Tibial nerve (tissue), 4 donors: ENCODE results near the gene FAM131C.

Experiments
- EP300 ChIP-seq, 2 donors: sonication (generic); formaldehyde crosslinking; IDR thresholded peaks; one replicate each; pipeline ENCODE4 v1.6.1; 2017; ENCODE audit warnings: antibody characterized with exemption in 2 of 2, mild to moderate bottlenecking in 1 of 2
- TF ChIP-seq, protein P1 (sequence below), 5 experiments: fragments of 200-600 bp in 3 of 5; fragments of 450-650 bp in 2 of 5; sonication (generic) in 3 of 5; IDR thresholded peaks; one replicate each; pipeline ENCODE4 v1.5.1; 2016 to 2019; ENCODE audit warnings: antibody characterized with exemption in 5 of 5, mild to moderate bottlenecking in 3 of 5, moderate library complexity in 2 of 5

DNA sequence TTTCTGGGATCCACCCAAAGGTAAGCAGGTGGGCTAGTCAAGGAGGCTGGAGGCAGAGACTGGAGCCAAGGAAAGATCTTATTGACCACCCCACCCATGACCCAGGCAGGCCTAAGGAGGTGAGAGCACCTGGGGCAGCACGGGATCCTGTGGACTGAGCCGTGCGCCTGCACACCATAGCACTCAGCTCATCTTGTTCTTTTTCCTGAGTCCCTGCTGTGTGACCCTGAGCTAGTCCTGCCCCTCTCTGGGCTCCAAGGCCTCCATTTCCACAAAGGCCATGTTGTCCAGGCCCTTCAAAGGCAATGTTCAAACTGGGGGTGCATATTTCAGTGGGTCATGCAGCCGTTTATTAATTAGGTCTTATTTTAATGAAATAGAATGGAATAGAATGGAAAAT is 7.2 kb downstream of the FAM131C start:
- TF ChIP-seq, protein P1, sequence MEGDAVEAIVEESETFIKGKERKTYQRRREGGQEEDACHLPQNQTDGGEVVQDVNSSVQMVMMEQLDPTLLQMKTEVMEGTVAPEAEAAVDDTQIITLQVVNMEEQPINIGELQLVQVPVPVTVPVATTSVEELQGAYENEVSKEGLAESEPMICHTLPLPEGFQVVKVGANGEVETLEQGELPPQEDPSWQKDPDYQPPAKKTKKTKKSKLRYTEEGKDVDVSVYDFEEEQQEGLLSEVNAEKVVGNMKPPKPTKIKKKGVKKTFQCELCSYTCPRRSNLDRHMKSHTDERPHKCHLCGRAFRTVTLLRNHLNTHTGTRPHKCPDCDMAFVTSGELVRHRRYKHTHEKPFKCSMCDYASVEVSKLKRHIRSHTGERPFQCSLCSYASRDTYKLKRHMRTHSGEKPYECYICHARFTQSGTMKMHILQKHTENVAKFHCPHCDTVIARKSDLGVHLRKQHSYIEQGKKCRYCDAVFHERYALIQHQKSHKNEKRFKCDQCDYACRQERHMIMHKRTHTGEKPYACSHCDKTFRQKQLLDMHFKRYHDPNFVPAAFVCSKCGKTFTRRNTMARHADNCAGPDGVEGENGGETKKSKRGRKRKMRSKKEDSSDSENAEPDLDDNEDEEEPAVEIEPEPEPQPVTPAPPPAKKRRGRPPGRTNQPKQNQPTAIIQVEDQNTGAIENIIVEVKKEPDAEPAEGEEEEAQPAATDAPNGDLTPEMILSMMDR (IDR thresholded peaks at IDR 0.05) = no peak
- TF ChIP-seq EP300 (IDR thresholded peaks at IDR 0.05) = no peak
